BE2C (cell line): Measurements from ENCODE around the gene HOXA11.

Experiments
- DNase-seq: peaks from one replicate; pipeline ENCODE4 v3.0.0-alpha.2; 2020
- H3K27me3 ChIP-seq: fragments of 250-450 bp; sonication (Bioruptor Pico); 2 replicates; pipeline ENCODE4 v1.5.1; 2020; ENCODE audit warnings: mild to moderate bottlenecking
- H3K36me3 ChIP-seq: fragments of 250-450 bp; sonication (Bioruptor Pico); 2 replicates; pipeline ENCODE4 v1.5.1; 2020; ENCODE audit warnings: mild to moderate bottlenecking
- H3K4me1 ChIP-seq: fragments of 250-450 bp; sonication (Bioruptor Pico); 2 replicates; pipeline ENCODE4 v1.5.1; 2020
- H3K4me3 ChIP-seq: 2 replicates; pipeline ENCODE4 v1.5.1; 2011; ENCODE audit warnings: low read depth, low read length
- H3K9me3 ChIP-seq: fragments of 250-450 bp; sonication (Bioruptor Pico); 2 replicates; pipeline ENCODE4 v1.5.1; 2020
- CTCF ChIP-seq: IDR thresholded peaks from 2 replicates; pipeline ENCODE4 v1.5.1; 2012; ENCODE audit warnings: mild to moderate bottlenecking, low read depth, low read length

Gene HOXA11

GRCh38 chr7:27143950-27144780, 40.9 kb downstream of the HOXA11 start:
- Histone ChIP-seq H3K4me3 (no peak overlapping the region), H3K27me3 (peaks cover 100% of the 10 kb centered on the region), H3K4me1 (no peaks in the 10 kb centered on the region), H3K9me3 (no peaks in the 10 kb centered on the region), H3K36me3 (no peaks in the 10 kb centered on the region)
- no peak for DNase-seq
- TF ChIP-seq CTCF: no peak

GRCh38 chr7:27143023-27143949, 41.7 kb downstream of the HOXA11 start, which contains the start of gene HOXA5:
Gene HOXA5, minus strand, starts transcription at chr7:27143681. Its CDS starts 74 bp downstream, at chr7:27143607.
- DNase-seq: peak; percentile 36
- H3K4me3 ChIP-seq: no peak within 1 kb of the TSS
- H3K4me1 ChIP-seq: no peaks in the 10 kb centered on the region
- H3K36me3 ChIP-seq: no peaks in the 10 kb centered on the region
- peak; percentile 49 for TF ChIP-seq CTCF
- peaks cover 100% of the 10 kb centered on the region for H3K27me3 ChIP-seq
- no peaks in the 10 kb centered on the region for H3K9me3 ChIP-seq

- H3K9me3 ChIP-seq: no peaks in the 10 kb centered on the region
- H3K4me1 ChIP-seq: no peaks in the 10 kb centered on the region
- H3K36me3 ChIP-seq: no peaks in the 10 kb centered on the region
- DNase-seq: no peak
- H3K4me3 ChIP-seq: no peak overlapping the region
- peaks cover 100% of the 10 kb centered on the region for H3K27me3 ChIP-seq
- TF ChIP-seq CTCF: no peak
Measured at GRCh38 chr7:27142580-27143022, 42.4 kb downstream of the HOXA11 start.

GRCh38 chr7:27141923-27142579, 43.0 kb downstream of the HOXA11 start:
- no peaks in the 10 kb centered on the region for H3K9me3 ChIP-seq
- H3K4me3 ChIP-seq: no peak overlapping the region
- no peaks in the 10 kb centered on the region for H3K36me3 ChIP-seq
- H3K4me1 ChIP-seq: no peaks in the 10 kb centered on the region
- H3K27me3 ChIP-seq: peaks cover 100% of the 10 kb centered on the region
- no peak for TF ChIP-seq CTCF
- DNase-seq: no peak

- Histone ChIP-seq H3K4me3 (no peak overlapping the region), H3K9me3 (no peaks in the 10 kb centered on the region), H3K4me1 (no peaks in the 10 kb centered on the region), H3K27me3 (peaks cover 100% of the 10 kb centered on the region), H3K36me3 (no peaks in the 10 kb centered on the region)
- DNase-seq: no peak
- TF ChIP-seq CTCF: no peak
Measured at GRCh38 chr7:27141137-27141922, 43.7 kb downstream of the HOXA11 start.
